GM12891 (cell line): ENCODE measurements around the gene DCP1B.

Experiments
- DNase-seq: peaks from one replicate; pipeline ENCODE4 v3.0.0; 2011; ENCODE audit warnings: low spot score; ENCODE audit not compliant: insufficient read length
- FAIRE-seq: peaks from 2 replicates; lab custom pipeline; 2011; peaks lifted over from hg19 to GRCh38; lab: Jason Lieb, UNC
- PAX5 ChIP-seq: IDR thresholded peaks from 2 replicates; pipeline ENCODE4 v1.6.1; 2011; ENCODE audit warnings: low read length, moderate library complexity, mild to moderate bottlenecking; ENCODE audit not compliant: insufficient read depth, severe bottlenecking
- POLR2A ChIP-seq: IDR thresholded peaks from 2 replicates; pipeline ENCODE4 v1.6.1; 2011; ENCODE audit warnings: low read depth, low read length, control low read depth
- POLR2AphosphoS5 ChIP-seq: IDR thresholded peaks from 2 replicates; pipeline ENCODE4 v1.6.1; 2011; ENCODE audit warnings: low read depth, low read length, control low read depth
- POU2F2 ChIP-seq: IDR thresholded peaks from 2 replicates; pipeline ENCODE4 v1.6.1; 2011; ENCODE audit warnings: low read depth, mild to moderate bottlenecking, control low read depth, low read length, moderate library complexity
- SPI1 ChIP-seq: IDR thresholded peaks from 2 replicates; pipeline ENCODE4 v1.6.1; 2011; ENCODE audit warnings: low read depth, low read length, control low read depth
- TAF1 ChIP-seq: IDR thresholded peaks from 2 replicates; pipeline ENCODE4 v1.6.1; 2011; ENCODE audit warnings: low read depth, low read length, control low read depth

The DCP1B gene

GRCh38 chr12:1917172-1918070 lies 86.8 kb downstream of the DCP1B start:
- TF ChIP-seq TAF1 (no peak), POLR2A (no peak), POU2F2 (no peak), PAX5 (no peak), SPI1 (no peak), POLR2AphosphoS5 (no peak)
- DNase-seq, result no peak
- peak; percentile 35 for FAIRE-seq

GRCh38 chr12:1916371-1917171 lies 87.7 kb downstream of the DCP1B start:
- DNase-seq (no peak), FAIRE-seq (no peak)
- TF ChIP-seq POLR2AphosphoS5 (no peak), TAF1 (no peak), SPI1 (no peak), POU2F2 (no peak), POLR2A (no peak), PAX5 (no peak)

GRCh38 chr12:1915082-1915968 lies 88.9 kb downstream of the DCP1B start:
- TF ChIP-seq SPI1 (peak; percentile 23; the same call in 1 of the 2 replicates), POU2F2 (no peak)
- no peak for DNase-seq

GRCh38 chr12:1914114-1914911 lies 89.9 kb downstream of the DCP1B start:
- TF ChIP-seq POU2F2 (no peak), TAF1 (no peak), PAX5 (no peak), POLR2A (no peak), POLR2AphosphoS5 (no peak), SPI1 (no peak)
- DNase-seq, result no peak
- FAIRE-seq, result no peak

More at GRCh38 chr12:1915082-1915968, 88.9 kb downstream of the DCP1B start:
- no peak for FAIRE-seq

- FAIRE-seq, result no peak
- no peak for TF ChIP-seq POLR2AphosphoS5
- no peak for TF ChIP-seq PAX5
- TF ChIP-seq POU2F2, result no peak
- no peak for TF ChIP-seq SPI1
- TF ChIP-seq POLR2A, result no peak
- TF ChIP-seq TAF1, result no peak
- no peak for DNase-seq
Observed at GRCh38 chr12:1913377-1914113, 90.7 kb downstream of the DCP1B start.

- DNase-seq (no peak), FAIRE-seq (no peak)
- TF ChIP-seq SPI1 (no peak), TAF1 (no peak), POLR2AphosphoS5 (no peak), POLR2A (no peak), PAX5 (no peak), POU2F2 (no peak)
Observed at GRCh38 chr12:1912580-1913376, 91.5 kb downstream of the DCP1B start.
